Fibroblast of mammary gland (primary cell): Measurements from ENCODE around the gene MMP8.

Experiments used
- DNase-seq: peaks from one replicate; pipeline ENCODE4 v3.0.0-alpha.2; 2010; ENCODE audit warnings: low read depth
- H3K4me3 ChIP-seq: 2 replicates; pipeline ENCODE4 v1.5.1; 2011; ENCODE audit warnings: low read depth, mild to moderate bottlenecking, low read length, moderate library complexity; ENCODE audit not compliant: control insufficient read depth
- TF ChIP-seq, protein P1 (sequence below): conservative IDR thresholded peaks from 2 replicates; pipeline ENCODE4 v1.5.1; 2011; ENCODE audit warnings: low read depth, low read length, inconsistent platforms; ENCODE audit not compliant: control insufficient read depth, insufficient read depth

Gene MMP8

GRCh38 chr11:102678022-102678421 lies 46.7 kb downstream of the MMP8 start:
- no peak overlapping the region for H3K4me3 ChIP-seq
- TF ChIP-seq, protein P1, sequence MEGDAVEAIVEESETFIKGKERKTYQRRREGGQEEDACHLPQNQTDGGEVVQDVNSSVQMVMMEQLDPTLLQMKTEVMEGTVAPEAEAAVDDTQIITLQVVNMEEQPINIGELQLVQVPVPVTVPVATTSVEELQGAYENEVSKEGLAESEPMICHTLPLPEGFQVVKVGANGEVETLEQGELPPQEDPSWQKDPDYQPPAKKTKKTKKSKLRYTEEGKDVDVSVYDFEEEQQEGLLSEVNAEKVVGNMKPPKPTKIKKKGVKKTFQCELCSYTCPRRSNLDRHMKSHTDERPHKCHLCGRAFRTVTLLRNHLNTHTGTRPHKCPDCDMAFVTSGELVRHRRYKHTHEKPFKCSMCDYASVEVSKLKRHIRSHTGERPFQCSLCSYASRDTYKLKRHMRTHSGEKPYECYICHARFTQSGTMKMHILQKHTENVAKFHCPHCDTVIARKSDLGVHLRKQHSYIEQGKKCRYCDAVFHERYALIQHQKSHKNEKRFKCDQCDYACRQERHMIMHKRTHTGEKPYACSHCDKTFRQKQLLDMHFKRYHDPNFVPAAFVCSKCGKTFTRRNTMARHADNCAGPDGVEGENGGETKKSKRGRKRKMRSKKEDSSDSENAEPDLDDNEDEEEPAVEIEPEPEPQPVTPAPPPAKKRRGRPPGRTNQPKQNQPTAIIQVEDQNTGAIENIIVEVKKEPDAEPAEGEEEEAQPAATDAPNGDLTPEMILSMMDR: no peak
- DNase-seq: no peak

GRCh38 chr11:102676084-102676483 lies 48.7 kb downstream of the MMP8 start:
- TF ChIP-seq, protein P1: no peak
- no peak for DNase-seq
- no peak overlapping the region for H3K4me3 ChIP-seq

DNA sequence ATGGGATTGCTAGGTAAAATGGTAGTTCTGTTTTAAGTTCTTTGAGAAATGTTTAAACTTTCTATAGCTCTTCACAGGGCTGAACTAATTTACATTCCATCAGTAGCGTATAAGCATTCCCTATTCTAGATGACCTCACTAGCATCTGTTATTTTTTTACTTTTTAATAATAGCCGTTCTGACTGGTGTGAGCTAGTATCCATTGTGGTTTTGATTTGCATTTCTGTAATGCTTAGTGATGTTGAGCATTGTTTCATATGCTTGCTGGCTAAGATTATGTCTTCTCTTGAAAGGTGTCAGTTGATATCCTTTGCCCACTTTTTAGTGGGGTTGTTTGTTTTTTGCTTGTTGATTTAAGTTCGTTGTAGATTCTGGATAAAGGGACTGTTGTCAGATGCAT lies 55.1 kb downstream of the MMP8 start:
- TF ChIP-seq, protein P1: no peak
- H3K4me3 ChIP-seq: no peak overlapping the region
- DNase-seq: peak; percentile 6

GRCh38 chr11:102666331-102666957 lies 58.3 kb downstream of the MMP8 start:
- TF ChIP-seq, protein P1: peak; percentile 95
- no peak overlapping the region for H3K4me3 ChIP-seq
- peak; percentile 52 for DNase-seq

DNA sequence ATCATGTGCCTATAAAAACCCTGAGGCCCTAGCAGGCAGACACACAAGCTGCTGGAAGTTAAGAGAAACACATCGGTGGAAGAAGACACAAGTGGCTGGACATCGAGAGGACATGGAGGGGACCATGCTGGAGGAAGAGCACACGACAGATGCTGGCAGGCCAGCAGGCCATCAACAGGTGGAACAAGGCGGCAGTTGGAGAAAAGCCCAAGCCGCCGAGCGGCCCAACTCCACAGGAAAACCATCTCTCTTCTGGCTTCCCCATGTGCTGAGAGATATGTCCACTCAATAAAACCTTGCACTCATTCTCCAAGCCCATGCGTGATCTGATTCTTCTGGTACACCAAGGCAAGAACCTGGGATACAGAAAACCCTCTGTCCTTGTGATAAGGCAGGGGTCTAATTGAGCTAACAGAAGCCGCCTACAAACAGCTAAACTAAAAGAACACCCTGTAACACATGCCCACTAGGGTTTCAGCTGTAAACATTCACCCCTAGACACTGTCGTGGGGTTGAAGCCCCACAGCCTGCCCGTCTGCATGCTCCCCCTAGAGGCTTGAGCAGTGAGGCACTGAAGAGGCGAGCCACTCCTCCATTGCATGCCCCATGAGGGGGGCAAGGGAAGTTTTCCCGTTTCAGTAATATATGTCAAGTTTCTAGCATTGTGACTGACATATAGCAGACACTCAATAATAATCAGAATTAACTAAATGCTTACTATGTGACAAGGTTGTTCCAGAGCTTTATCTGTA lies 60.6 kb downstream of the MMP8 start:
- TF ChIP-seq, protein P1: peak; percentile 43
- no peak for DNase-seq
- no peak overlapping the region for H3K4me3 ChIP-seq

DNA sequence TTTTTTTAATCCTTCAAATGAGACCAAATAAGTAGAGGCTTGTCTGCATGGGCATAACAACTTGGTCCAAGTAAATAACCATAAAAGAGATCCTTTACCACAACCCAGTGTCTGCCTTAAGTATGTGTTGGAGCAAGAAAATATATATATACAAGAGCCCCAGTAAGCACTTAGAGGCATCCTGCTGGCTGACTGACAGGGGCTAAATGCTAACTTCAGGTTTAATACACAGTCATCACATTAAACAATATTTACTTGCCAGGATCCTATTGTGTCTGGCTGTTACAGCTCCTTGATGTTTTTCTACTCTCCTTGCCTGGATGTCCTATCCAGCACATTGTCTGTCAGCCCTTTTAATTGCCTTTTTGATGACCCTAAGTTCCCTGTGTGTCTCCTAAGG lies 62.1 kb downstream of the MMP8 start:
- TF ChIP-seq, protein P1: no peak

More for the DNA sequence above, 62.1 kb downstream of the MMP8 start:
- no peak for DNase-seq
- no peak overlapping the region for H3K4me3 ChIP-seq
